Measurements from ENCODE around the gene OSTF1.

- no peak for TF ChIP-seq CTCF (IDR thresholded peaks at IDR 0.05)
- TF ChIP-seq ZNF232 (CRISPR knock-in tag; IDR thresholded peaks at IDR 0.05) = no peak
- no peak for TF ChIP-seq ELF4 (CRISPR knock-in tag; IDR thresholded peaks at IDR 0.05; ENCODE audit: low read depth)
- no peak for TF ChIP-seq KAT7 (CRISPR knock-in tag; IDR thresholded peaks at IDR 0.05; ENCODE audit: borderline replicate concordance)
- no peak for TF ChIP-seq CREB1 (CRISPR knock-in tag; IDR thresholded peaks at IDR 0.05)
- TF ChIP-seq CDX4 (CRISPR knock-in tag; IDR thresholded peaks at IDR 0.05; ENCODE audit: borderline replicate concordance) = no peak
- no peak for TF ChIP-seq MXD4 (CRISPR knock-in tag; IDR thresholded peaks at IDR 0.05; ENCODE audit: borderline replicate concordance)
Measured at GRCh38 chr9:75169623-75170022, 81.3 kb downstream of the OSTF1 start.

Data from WTC11 (cell line).